ENCODE results near the gene RNF220. TPM values are rescaled to one million over a fixed set of nuclear protein-coding genes. Genes with fewer than 3 reads are reported as not detected.
"Not testable (repeated sequence)": the region's sequence is repeated elsewhere in the genome, so short reads cannot be mapped to it uniquely, and the experiment has no call there.

RNF220 gene
- total RNA-seq, 2 donors from 2014 or later = 63.9 to 64.3 TPM

GRCh38 chr1:44651069-44651468 is 246.0 kb downstream of the RNF220 start:
- intact Hi-C loops (cut with DNase I, micrococcal nuclease) = loop anchor here in 1 of 2 donors (10.0 kb wide), 1 partner anchor 246 kb away; the partner anchor contains the start of gene RNF220
- ATAC-seq (no peak), DNase-seq (no peak)

GRCh38 chr1:44652445-44653106 is 247.5 kb downstream of the RNF220 start:
- peak; percentile 78 for ATAC-seq
- DNase-seq = peak; percentile 58 to 81
- intact Hi-C loops (cut with DNase I, micrococcal nuclease) = loop anchor here in 1 of 2 donors (2.0 to 10.0 kb wide), 2 partner anchors 44 to 248 kb away; partner anchors contain the start of gene RNF220

DNA sequence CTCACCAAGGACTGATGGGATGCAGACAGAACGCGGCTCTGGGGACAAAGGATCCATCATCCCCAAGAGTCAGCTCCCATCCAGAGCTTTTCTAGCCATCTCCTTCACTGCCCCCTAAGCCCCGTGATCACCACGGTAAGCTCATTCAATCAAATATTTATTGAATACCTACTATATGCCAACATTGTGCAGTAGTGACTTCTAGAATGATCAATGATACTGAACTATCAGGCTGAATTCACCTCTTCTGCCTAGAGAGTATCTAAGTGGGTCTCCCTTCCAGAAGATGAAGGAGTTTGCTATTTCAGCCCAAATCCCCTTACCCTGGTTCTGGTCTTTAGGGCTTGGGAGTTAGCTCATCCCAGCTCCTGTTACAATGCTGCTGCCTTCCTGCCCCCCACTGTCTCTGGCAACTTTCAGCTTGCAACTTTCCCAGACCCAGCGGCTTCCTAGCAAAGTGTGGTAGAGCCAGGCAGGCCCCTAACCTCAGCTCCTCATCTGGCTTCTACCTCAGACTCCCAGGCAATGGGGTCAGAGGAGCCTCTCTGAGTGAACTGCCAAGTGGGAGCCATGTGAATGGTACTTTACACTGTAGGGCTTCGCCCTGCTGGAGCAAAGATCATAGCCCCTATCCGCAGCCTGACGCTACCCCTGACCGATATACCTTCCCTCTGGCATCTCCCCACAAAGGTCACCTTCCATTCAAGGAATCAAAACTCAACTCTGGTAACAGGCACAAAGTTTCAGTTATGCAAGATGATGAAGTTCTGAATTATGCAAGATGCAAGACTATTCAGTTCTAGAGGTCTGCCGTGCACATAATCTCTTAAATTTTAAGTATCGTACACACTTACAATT is 248.3 kb downstream of the RNF220 start:
- intact Hi-C loops (cut with DNase I, micrococcal nuclease) = loop anchor here in 1 of 2 donors (2.0 to 10.0 kb wide), 2 partner anchors 45 to 249 kb away; partner anchors contain the start of gene RNF220
- DNase-seq (no peak), ATAC-seq (no peak)

DNA sequence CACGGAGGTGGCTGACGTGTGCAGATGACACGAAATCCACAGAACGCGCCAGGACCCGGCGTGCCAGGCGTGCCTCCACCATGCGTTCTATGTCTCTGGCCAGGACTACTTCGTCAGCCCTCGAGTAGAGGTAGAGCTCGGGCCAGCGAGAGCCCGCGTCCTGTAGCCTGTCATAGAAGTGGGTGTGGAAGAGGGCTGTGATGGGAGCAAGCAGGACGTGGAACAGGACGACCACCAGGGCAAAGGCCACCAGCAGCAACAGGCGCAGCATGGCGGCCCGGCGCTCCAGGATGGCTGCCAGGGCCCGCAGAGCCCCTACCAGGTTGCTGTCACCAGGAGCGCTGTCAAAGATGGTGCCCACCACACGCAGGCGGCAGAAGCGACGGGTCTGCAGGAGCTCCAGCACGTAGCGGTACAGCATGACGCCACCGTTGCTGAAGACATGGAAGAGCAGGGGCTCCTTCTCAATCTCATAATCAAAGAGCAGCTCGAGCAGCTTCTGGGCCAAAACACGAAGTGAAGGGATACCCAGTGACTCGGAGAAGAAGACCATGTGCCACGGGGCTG is 249.6 kb downstream of the RNF220 start:
- ATAC-seq (no peak), DNase-seq (no peak)
- intact Hi-C loops (cut with DNase I, micrococcal nuclease) = loop anchor here in 1 of 2 donors (10.0 kb wide), 1 partner anchor 250 kb away; the partner anchor contains the start of gene RNF220

- intact Hi-C loops (cut with DNase I, micrococcal nuclease) = loop anchor here in 1 of 2 donors (10.0 kb wide), 1 partner anchor 251 kb away; the partner anchor contains the start of gene RNF220
- DNase-seq (no peak), ATAC-seq (peak; percentile 38)
These were observed 250.6 kb downstream of the RNF220 start for GRCh38 chr1:44655609-44656008.

DNA sequence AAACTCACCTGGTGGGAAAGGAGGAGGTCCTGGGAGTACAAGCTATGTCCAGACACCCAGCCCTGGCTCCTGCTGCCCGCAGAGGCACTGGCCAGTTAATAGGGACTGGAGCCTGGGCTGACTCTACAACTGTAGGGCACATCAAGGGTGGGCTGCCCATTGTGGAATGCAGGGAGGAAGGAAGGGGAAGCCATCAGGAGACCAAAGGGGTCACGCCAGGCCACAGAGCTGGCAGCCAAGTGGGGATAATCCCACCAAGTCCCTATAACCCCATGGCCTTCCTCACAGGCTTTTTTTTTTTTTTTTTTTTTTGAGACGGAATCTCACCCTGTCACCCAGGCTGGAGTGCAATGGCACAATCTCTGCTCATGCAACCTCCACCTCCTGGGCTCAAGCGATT is 254.5 kb downstream of the RNF220 start:
- intact Hi-C loops (cut with DNase I, micrococcal nuclease) = loop anchor here in 1 of 2 donors (10.0 kb wide), 1 partner anchor 255 kb away; the partner anchor contains the start of gene RNF220
- ATAC-seq = no peak

GRCh38 chr1:44660176-44660575 is 255.1 kb downstream of the RNF220 start:
- intact Hi-C loops (cut with DNase I, micrococcal nuclease) = no loop called here
- ATAC-seq (peak; percentile 61), DNase-seq (peak; percentile 62 to 74)

More for the DNA sequence above, 254.5 kb downstream of the RNF220 start:
- no peak for DNase-seq

GRCh38 chr1:44661781-44662682 is 257.0 kb downstream of the RNF220 start:
- ATAC-seq (peak; percentile 74), DNase-seq (no peak)
- intact Hi-C loops (cut with DNase I, micrococcal nuclease) = no loop called here

- intact Hi-C loops (cut with DNase I, micrococcal nuclease) = no loop called here
- DNase-seq = no peak
- no peak for ATAC-seq
These were observed 257.6 kb downstream of the RNF220 start for GRCh38 chr1:44662683-44663030.

DNA sequence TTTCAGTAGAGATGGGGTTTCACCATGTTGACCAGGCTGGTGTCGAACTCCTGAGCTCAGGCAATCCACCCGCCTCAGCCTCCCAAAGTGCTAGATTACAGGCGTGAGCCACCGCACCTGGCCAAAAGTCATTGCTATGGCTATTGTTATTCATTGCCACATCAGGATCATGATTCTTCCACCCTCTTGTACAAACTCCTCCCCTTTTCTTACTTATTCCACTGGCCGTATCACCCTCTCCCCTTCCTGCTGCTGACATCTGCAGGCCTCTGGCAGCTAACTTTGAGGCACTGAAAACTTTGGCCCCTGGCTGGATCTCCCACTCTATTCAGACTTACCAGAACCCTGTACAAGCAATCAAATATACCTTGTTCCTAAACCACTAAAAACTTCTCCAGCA is 258.4 kb downstream of the RNF220 start:
- peak; percentile 41 for ATAC-seq
- intact Hi-C loops (cut with DNase I, micrococcal nuclease) = no loop called here
- no peak for DNase-seq

- DNase-seq (no peak), ATAC-seq (no peak)
- intact Hi-C loops (cut with DNase I, micrococcal nuclease) = no loop called here
These were observed 259.8 kb downstream of the RNF220 start for GRCh38 chr1:44664730-44665370.

GRCh38 chr1:44666719-44667118 is 261.7 kb downstream of the RNF220 start:
- ATAC-seq; DNase-seq; intact Hi-C loops (cut with DNase I, micrococcal nuclease): not testable (repeated sequence)

GRCh38 chr1:44670751-44671640 is 265.9 kb downstream of the RNF220 start:
- intact Hi-C loops (cut with DNase I, micrococcal nuclease) = no loop called here
- DNase-seq (no peak), ATAC-seq (no peak)

DNA sequence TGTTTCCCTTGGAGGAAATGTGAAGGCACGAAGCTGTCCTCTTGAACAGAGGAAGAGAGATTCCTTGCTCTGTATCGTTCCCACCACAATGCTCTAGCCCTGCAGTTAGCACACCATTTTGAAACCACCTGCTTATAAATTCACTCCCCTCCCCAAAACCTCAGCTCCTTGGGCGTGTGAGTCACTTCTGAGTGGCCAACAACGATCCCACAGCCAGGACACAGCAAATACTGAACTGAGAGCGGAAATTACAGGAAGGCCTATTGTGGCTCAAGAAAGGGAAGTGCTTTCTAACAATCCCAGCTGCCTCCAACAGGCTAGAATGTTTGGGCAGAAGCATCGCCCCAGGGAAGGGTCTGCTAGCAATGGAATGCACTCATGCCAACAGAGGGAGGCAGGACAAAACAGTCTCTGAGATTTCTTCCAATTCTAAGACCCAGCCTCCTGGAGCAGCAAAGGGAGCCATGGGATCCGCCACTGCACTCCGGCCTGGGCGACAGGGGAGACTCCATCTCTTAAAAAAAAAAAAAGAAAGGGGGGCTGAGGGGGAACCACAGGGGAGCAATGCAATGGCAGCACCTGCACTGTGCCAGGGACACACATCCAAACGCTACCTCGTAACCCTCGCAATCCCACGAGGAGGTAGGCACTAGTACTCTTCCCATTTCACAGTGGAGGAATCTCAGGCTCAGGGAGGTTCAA is 267.4 kb downstream of the RNF220 start:
- no peak for ATAC-seq
- DNase-seq = peak in 1 of 2 donors; percentile 35
- intact Hi-C loops (cut with DNase I, micrococcal nuclease) = no loop called here

DNA sequence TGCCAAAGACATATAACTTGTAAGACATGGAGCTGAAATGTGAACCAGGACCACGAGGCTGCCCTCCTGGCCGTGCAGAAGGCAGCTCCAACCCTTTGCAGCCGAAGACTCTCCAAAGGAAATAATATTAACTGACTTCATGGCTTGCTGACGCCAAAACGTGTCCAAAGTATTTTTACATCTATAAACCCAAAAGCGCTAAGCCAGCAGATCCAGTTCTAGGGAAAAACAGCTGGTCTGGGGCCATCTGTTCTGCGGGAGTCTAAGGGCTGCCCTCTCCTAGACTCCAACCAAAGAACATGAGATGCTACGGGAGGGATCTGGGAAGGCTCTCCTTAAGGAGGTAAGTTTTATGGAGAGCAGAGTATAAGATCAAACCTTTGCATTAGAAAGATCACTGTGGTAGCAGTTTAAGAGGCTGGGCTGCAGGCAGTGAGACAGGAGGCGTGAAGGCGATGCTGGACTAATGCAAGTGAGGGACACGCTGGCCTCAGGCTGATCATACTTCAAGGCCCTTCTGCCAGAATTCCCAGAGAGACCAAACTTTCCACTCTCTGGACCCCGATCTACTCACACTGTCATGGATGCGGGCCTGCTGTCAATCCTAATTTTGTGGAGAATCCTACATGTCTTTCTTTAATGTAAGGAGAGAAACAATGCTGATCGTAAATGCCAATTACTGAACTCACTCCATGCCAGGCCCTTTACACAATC is 268.1 kb downstream of the RNF220 start:
- no peak for DNase-seq
- no peak for ATAC-seq
- intact Hi-C loops (cut with DNase I, micrococcal nuclease) = no loop called here

GRCh38 chr1:44673675-44674112 is 268.6 kb downstream of the RNF220 start:
- DNase-seq = no peak
- peak; percentile 1 for ATAC-seq
- intact Hi-C loops (cut with DNase I, micrococcal nuclease) = no loop called here
